Measurements from ENCODE around the gene COL28A1. TPM values are rescaled to one million over a fixed set of nuclear protein-coding genes. Genes with fewer than 3 reads are reported as not detected.

Gene COL28A1
- total RNA-seq, 1 experiment from 2014 or later = 0.26 TPM

GRCh38 chr7:7486362-7486761 lies 49.3 kb downstream of the COL28A1 start:
- Histone ChIP-seq H3K9me2 (replicated peaks; ENCODE audit: low read length) (no peaks in the 10 kb centered on the region), H3K4me3 (ENCODE audit: low read length) (no peak overlapping the region), H3K4me1 (ENCODE audit: insufficient read depth, low read length) (peaks cover 7% of the 10 kb centered on the region; the same call in 1 of the 2 replicates), H3K36me3 (ENCODE audit: low read depth, low read length) (no peaks in the 10 kb centered on the region), H4K20me1 (ENCODE audit: low read length) (no peaks in the 10 kb centered on the region), H3K9me3 (ENCODE audit: low read length) (no peaks in the 10 kb centered on the region), H3K79me2 (ENCODE audit: low read length) (no peaks in the 10 kb centered on the region), H2AFZ (ENCODE audit: low read length) (no peak overlapping the region), H3K27me3 (ENCODE audit: low read length) (no peaks in the 10 kb centered on the region), H3K27ac (ENCODE audit: low read length) (no peak overlapping the region), H3K9ac (ENCODE audit: low read length) (no peak overlapping the region), H3K4me2 (ENCODE audit: low read length) (no peak overlapping the region), H3F3A (ENCODE audit: low read length, unreplicated experiment) (no peaks in the 10 kb centered on the region)
- ChIA-PET CTCF (no interaction called here), POLR2A (ENCODE audit: unreplicated experiment) (no interaction called here)
- ATAC-seq = no peak
- intact Hi-C loops (cut with micrococcal nuclease) = no loop called here
- TF ChIP-seq EZH2 (IDR thresholded peaks at IDR 0.05; ENCODE audit: low read length, unreplicated experiment) = no peak
- no peak for TF ChIP-seq EZH2phosphoT487 (IDR thresholded peaks at IDR 0.05; ENCODE audit: borderline replicate concordance, low read length)
- no peak for TF ChIP-seq CTCF (conservative IDR thresholded peaks at IDR 0.05; ENCODE audit: low read depth, low read length)
- BruUV-seq (replicated peaks) = no TSS peak
- no peak for DNase-seq

- ATAC-seq (no peak), DNase-seq (no peak)
- Histone ChIP-seq H4K20me1 (ENCODE audit: low read length) (no peaks in the 10 kb centered on the region), H3K9me3 (ENCODE audit: low read length) (no peaks in the 10 kb centered on the region), H3F3A (ENCODE audit: low read length, unreplicated experiment) (no peaks in the 10 kb centered on the region), H3K79me2 (ENCODE audit: low read length) (no peaks in the 10 kb centered on the region), H3K27me3 (ENCODE audit: low read length) (no peaks in the 10 kb centered on the region), H3K9me2 (replicated peaks; ENCODE audit: low read length) (no peaks in the 10 kb centered on the region), H3K27ac (ENCODE audit: low read length) (no peak overlapping the region), H3K4me2 (ENCODE audit: low read length) (no peak overlapping the region), H3K36me3 (ENCODE audit: low read depth, low read length) (no peaks in the 10 kb centered on the region), H2AFZ (ENCODE audit: low read length) (no peak overlapping the region), H3K4me1 (ENCODE audit: insufficient read depth, low read length) (no peaks in the 10 kb centered on the region), H3K9ac (ENCODE audit: low read length) (no peak overlapping the region), H3K4me3 (ENCODE audit: low read length) (no peak overlapping the region)
- ChIA-PET CTCF (no interaction called here), POLR2A (ENCODE audit: unreplicated experiment) (no interaction called here)
- BruUV-seq (replicated peaks) = no TSS peak
- intact Hi-C loops (cut with micrococcal nuclease) = no loop called here
- TF ChIP-seq EZH2 (IDR thresholded peaks at IDR 0.05; ENCODE audit: low read length, unreplicated experiment) = no peak
- no peak for TF ChIP-seq EZH2phosphoT487 (IDR thresholded peaks at IDR 0.05; ENCODE audit: borderline replicate concordance, low read length)
- TF ChIP-seq CTCF (conservative IDR thresholded peaks at IDR 0.05; ENCODE audit: low read depth, low read length) = no peak
These were observed 51.6 kb downstream of the COL28A1 start for GRCh38 chr7:7484072-7484471.

GRCh38 chr7:7481802-7482201 lies 53.9 kb downstream of the COL28A1 start:
- no peak overlapping the region for H2AFZ ChIP-seq (ENCODE audit: low read length)
- H3K27ac ChIP-seq (ENCODE audit: low read length) = no peak overlapping the region
- intact Hi-C loops (cut with micrococcal nuclease) = no loop called here
- no peaks in the 10 kb centered on the region for H3F3A ChIP-seq (ENCODE audit: low read length, unreplicated experiment)
- H3K9me2 ChIP-seq (replicated peaks; ENCODE audit: low read length) = no peaks in the 10 kb centered on the region
- CTCF ChIA-PET = no interaction called here
- no peaks in the 10 kb centered on the region for H4K20me1 ChIP-seq (ENCODE audit: low read length)
- H3K4me2 ChIP-seq (ENCODE audit: low read length) = no peak overlapping the region
- H3K4me3 ChIP-seq (ENCODE audit: low read length) = no peak overlapping the region
- POLR2A ChIA-PET (ENCODE audit: unreplicated experiment) = no interaction called here
- no peaks in the 10 kb centered on the region for H3K79me2 ChIP-seq (ENCODE audit: low read length)
- BruUV-seq (replicated peaks) = no TSS peak
- no peaks in the 10 kb centered on the region for H3K27me3 ChIP-seq (ENCODE audit: low read length)
- no peak overlapping the region for H3K9ac ChIP-seq (ENCODE audit: low read length)
- H3K4me1 ChIP-seq (ENCODE audit: insufficient read depth, low read length) = no peaks in the 10 kb centered on the region
- no peaks in the 10 kb centered on the region for H3K9me3 ChIP-seq (ENCODE audit: low read length)
- no peaks in the 10 kb centered on the region for H3K36me3 ChIP-seq (ENCODE audit: low read depth, low read length)
- ATAC-seq = no peak
- TF ChIP-seq EZH2 (IDR thresholded peaks at IDR 0.05; ENCODE audit: low read length, unreplicated experiment) = no peak
- TF ChIP-seq EZH2phosphoT487 (IDR thresholded peaks at IDR 0.05; ENCODE audit: borderline replicate concordance, low read length) = no peak
- DNase-seq = no peak
